ENCODE measurements around the gene CCDC61.
A peak's percentile ranks its signal among the peaks of the same experiment; 100 is the strongest.

Gene CCDC61

GRCh38 chr19:45994998-45995714 lies at the start of gene CCDC61:
Gene CCDC61 (plus strand): TSS chr19:45995467. CDS start chr19:46003019, 7,552 bp downstream.
- DNase-seq (ENCODE audit: insufficient read length, low spot score) (peak; percentile 99), FAIRE-seq (peak; percentile 88)

- no peak for DNase-seq (ENCODE audit: insufficient read length, low spot score)
- FAIRE-seq, result no peak
Observed at GRCh38 chr19:45947926-45948325, 47.3 kb upstream of the CCDC61 start.

GRCh38 chr19:45952341-45952685 lies 43.0 kb upstream of the CCDC61 start:
- DNase-seq (ENCODE audit: insufficient read length, low spot score) (no peak), FAIRE-seq (no peak)

- DNase-seq (ENCODE audit: insufficient read length, low spot score), result peak; percentile 66
Observed at GRCh38 chr19:45952686-45953505, 42.4 kb upstream of the CCDC61 start.

GRCh38 chr19:45953676-45954075 lies 41.6 kb upstream of the CCDC61 start:
- no peak for FAIRE-seq
- no peak for DNase-seq (ENCODE audit: insufficient read length, low spot score)

More at GRCh38 chr19:45952686-45953505, 42.4 kb upstream of the CCDC61 start:
- FAIRE-seq, result no peak

- no peak for DNase-seq (ENCODE audit: insufficient read length, low spot score)
- no peak for FAIRE-seq
Observed at GRCh38 chr19:45954156-45954555, 41.1 kb upstream of the CCDC61 start.

GRCh38 chr19:45955905-45956608 lies 39.2 kb upstream of the CCDC61 start:
- DNase-seq (ENCODE audit: insufficient read length, low spot score), result no peak
- FAIRE-seq, result no peak

- DNase-seq (ENCODE audit: insufficient read length, low spot score), result no peak
- peak; percentile 94 for FAIRE-seq
Observed at GRCh38 chr19:45958320-45958719, 36.9 kb upstream of the CCDC61 start.

GRCh38 chr19:45958769-45959516 lies 36.3 kb upstream of the CCDC61 start:
- DNase-seq (ENCODE audit: insufficient read length, low spot score) (no peak), FAIRE-seq (no peak)

GRCh38 chr19:45959517-45960025 lies 35.7 kb upstream of the CCDC61 start:
- FAIRE-seq (no peak), DNase-seq (ENCODE audit: insufficient read length, low spot score) (no peak)

- DNase-seq (ENCODE audit: insufficient read length, low spot score) (no peak), FAIRE-seq (no peak)
Observed at GRCh38 chr19:45960595-45961235, 34.6 kb upstream of the CCDC61 start.

GRCh38 chr19:45962021-45962420 lies 33.2 kb upstream of the CCDC61 start:
- no peak for FAIRE-seq
- no peak for DNase-seq (ENCODE audit: insufficient read length, low spot score)

- FAIRE-seq (no peak), DNase-seq (ENCODE audit: insufficient read length, low spot score) (no peak)
Observed at GRCh38 chr19:45967246-45967645, 28.0 kb upstream of the CCDC61 start.

GRCh38 chr19:45968626-45969025 lies 26.6 kb upstream of the CCDC61 start:
- DNase-seq (ENCODE audit: insufficient read length, low spot score) (no peak), FAIRE-seq (no peak)

GRCh38 chr19:45969676-45970075 lies 25.6 kb upstream of the CCDC61 start:
- no peak for DNase-seq (ENCODE audit: insufficient read length, low spot score)
- FAIRE-seq, result no peak

- DNase-seq (ENCODE audit: insufficient read length, low spot score) (no peak), FAIRE-seq (no peak)
Observed at GRCh38 chr19:45971260-45971902, 23.9 kb upstream of the CCDC61 start.

- DNase-seq (ENCODE audit: insufficient read length, low spot score), result no peak
- FAIRE-seq, result peak; percentile 63
Observed at GRCh38 chr19:45972081-45972946, 23.0 kb upstream of the CCDC61 start.

- FAIRE-seq, result no peak
- no peak for DNase-seq (ENCODE audit: insufficient read length, low spot score)
Observed at GRCh38 chr19:45972947-45973540, 22.2 kb upstream of the CCDC61 start.

All from HTR-8/SVneo (cell line).